IMR-90 (cell line): Measurements from ENCODE around the gene HDAC7. TPM values are rescaled to one million over a fixed set of nuclear protein-coding genes. Genes with fewer than 3 reads are reported as not detected.

Source experiments
- ATAC-seq: fragments of 200-7000 bp; cut with Tn5 transposase; 2 replicates; pipeline ENCODE4 v1.9.1; 2020; ENCODE audit warnings: low read depth, mild to moderate bottlenecking, moderate library complexity
- BruUV-seq: library from RNA; stranded (reverse); fragments of 400-500 nt; replicated peaks from 2 replicates; lab custom pipeline; 2021; lab: Mats Ljungman, UMichigan
- CTCF ChIA-PET: fragments of 300-600 bp; formaldehyde crosslinking; extraction: SDS; loops from one replicate; lab custom pipeline; 2021; ENCODE audit warnings: antibody characterized with exemption; lab: Yijun Ruan, JAX
- POLR2A ChIA-PET: fragments of 300-600 bp; sonication (Branson Sonifier 250); formaldehyde crosslinking; loops from one replicate; lab custom pipeline; 2022; ENCODE audit warnings: antibody characterized with exemption; ENCODE audit not compliant: unreplicated experiment; lab: Charles Lee
- DNase-seq: peaks from one replicate; pipeline ENCODE4 v3.0.0; 2013
- H2AFZ ChIP-seq: replicated peaks from 2 replicates; pipeline ENCODE3; 2013; ENCODE audit warnings: low read length, mild to moderate bottlenecking; ENCODE audit not compliant: poor library complexity
- H2AK5ac ChIP-seq: 2 replicates; pipeline ENCODE4 v1.6.1; 2013; ENCODE audit warnings: low read depth, low read length, inconsistent platforms
- H2AK9ac ChIP-seq: replicated peaks from 2 replicates; pipeline ENCODE3; 2013; ENCODE audit warnings: mild to moderate bottlenecking, low read depth, low read length, moderate library complexity; ENCODE audit not compliant: poor library complexity
- H2BK120ac ChIP-seq: 2 replicates; pipeline ENCODE4 v1.6.1; 2013; ENCODE audit warnings: low read depth, low read length, inconsistent platforms
- H2BK15ac ChIP-seq: 3 replicates; pipeline ENCODE4 v1.6.1; 2013; ENCODE audit warnings: low read depth, low read length, inconsistent platforms
- H2BK20ac ChIP-seq: 2 replicates; pipeline ENCODE4 v1.6.1; 2013; ENCODE audit warnings: low read depth, mild to moderate bottlenecking, inconsistent platforms, low read length, moderate library complexity
- H2BK5ac ChIP-seq: 2 replicates; pipeline ENCODE4 v1.6.1; 2013; ENCODE audit warnings: mild to moderate bottlenecking, low read depth, low read length, inconsistent platforms; ENCODE audit not compliant: poor library complexity, severe bottlenecking
- H3K14ac ChIP-seq: replicated peaks from 2 replicates; pipeline ENCODE4 v1.6.1; 2013; ENCODE audit warnings: low read depth, low read length, inconsistent platforms
- H3K18ac ChIP-seq: 2 replicates; pipeline ENCODE4 v1.6.1; 2013; ENCODE audit warnings: low read depth, low read length, control low read depth
- H3K23ac ChIP-seq: 2 replicates; pipeline ENCODE4 v1.6.1; 2013; ENCODE audit warnings: low read depth, low read length, inconsistent platforms
- H3K27ac ChIP-seq: 2 replicates; pipeline ENCODE4 v1.5.1; 2013; ENCODE audit warnings: mild to moderate bottlenecking, control low read depth, low read length; ENCODE audit not compliant: insufficient read depth
- H3K27me3 ChIP-seq: 2 replicates; pipeline ENCODE4 v1.6.1; 2013; ENCODE audit warnings: low read length; ENCODE audit not compliant: control insufficient read depth, insufficient read depth
- H3K36me3 ChIP-seq: 2 replicates; pipeline ENCODE4 v1.6.1; 2013; ENCODE audit warnings: low read length, mixed read lengths; ENCODE audit not compliant: control insufficient read depth, insufficient read depth
- H3K4ac ChIP-seq: 2 replicates; pipeline ENCODE4 v1.6.1; 2013; ENCODE audit warnings: low read depth, low read length, inconsistent platforms
- H3K4me1 ChIP-seq: 2 replicates; pipeline ENCODE4 v1.6.1; 2013; ENCODE audit warnings: low read length, mixed read lengths; ENCODE audit not compliant: control insufficient read depth, insufficient read depth
- H3K4me2 ChIP-seq: 2 replicates; pipeline ENCODE4 v1.6.1; 2013; ENCODE audit warnings: low read depth, mild to moderate bottlenecking, control low read depth, low read length, moderate library complexity
- H3K4me3 ChIP-seq: 2 replicates; pipeline ENCODE4 v1.5.1; 2013; ENCODE audit warnings: low read depth, mild to moderate bottlenecking, control low read depth, low read length, moderate library complexity; ENCODE audit not compliant: insufficient read depth
- H3K56ac ChIP-seq: 2 replicates; pipeline ENCODE4 v1.6.1; 2013; ENCODE audit warnings: low read length, inconsistent platforms; ENCODE audit not compliant: insufficient read depth; ENCODE audit errors: extremely low read depth
- H3K79me1 ChIP-seq, 2 experiments: 2 replicates each; pipeline ENCODE4 v1.6.1; 2013; ENCODE audit warnings: low read length in 2 of 2, inconsistent platforms in 1 of 2, low read depth in 1 of 2
- H3K9ac ChIP-seq: 2 replicates; pipeline ENCODE4 v1.6.1; 2013; ENCODE audit warnings: low read depth, low read length, control low read depth
- H3K9me1 ChIP-seq: 2 replicates; pipeline ENCODE4 v1.6.1; 2013; ENCODE audit warnings: low read length, inconsistent platforms; ENCODE audit not compliant: insufficient read depth
- H3K9me3 ChIP-seq: 2 replicates; pipeline ENCODE4 v1.6.1; 2013; ENCODE audit warnings: low read length; ENCODE audit not compliant: control insufficient read depth, insufficient read depth
- H4K20me1 ChIP-seq: 2 replicates; pipeline ENCODE4 v1.6.1; 2013; ENCODE audit warnings: low read length, inconsistent platforms; ENCODE audit not compliant: insufficient read depth
- H4K5ac ChIP-seq: 2 replicates; pipeline ENCODE4 v1.6.1; 2013; ENCODE audit warnings: mild to moderate bottlenecking, low read depth, low read length, control low read depth
- H4K8ac ChIP-seq, 2 experiments: 2 replicates each; pipeline ENCODE4 v1.6.1; 2013; ENCODE audit warnings: low read depth in 2 of 2, low read length in 2 of 2, control low read depth in 1 of 2, inconsistent platforms in 1 of 2
- H4K91ac ChIP-seq: 2 replicates; pipeline ENCODE4 v1.6.1; 2013; ENCODE audit warnings: low read depth, low read length, inconsistent platforms; ENCODE audit not compliant: insufficient read depth
- BHLHE40 ChIP-seq: fragments of 150-350 bp; IDR thresholded peaks from 2 replicates; pipeline ENCODE4 v1.6.1; 2016; ENCODE audit warnings: mild to moderate bottlenecking, low read depth, low read length
- CHD1 ChIP-seq: IDR thresholded peaks from 2 replicates; pipeline ENCODE4 v1.6.1; 2012; ENCODE audit warnings: low read depth, low read length, improper control_type of control experiment
- CTCF ChIP-seq: conservative IDR thresholded peaks from 2 replicates; pipeline ENCODE4 v1.5.1; 2012; ENCODE audit warnings: mild to moderate bottlenecking, low read depth, low read length, improper control_type of control experiment
- ELK1 ChIP-seq: fragments of 150-350 bp; IDR thresholded peaks from 2 replicates; pipeline ENCODE4 v1.6.1; 2016; ENCODE audit warnings: low read depth, mild to moderate bottlenecking, low read length, moderate library complexity, borderline replicate concordance
- FOS ChIP-seq: fragments of 150-350 bp; IDR thresholded peaks from 2 replicates; pipeline ENCODE4 v1.6.1; 2016; ENCODE audit warnings: low read depth, low read length
- MAFK ChIP-seq: IDR thresholded peaks from 2 replicates; pipeline ENCODE4 v1.6.1; 2012; ENCODE audit warnings: low read depth, low read length, improper control_type of control experiment
- MAZ ChIP-seq: IDR thresholded peaks from 2 replicates; pipeline ENCODE4 v1.6.1; 2012; ENCODE audit warnings: low read depth, mild to moderate bottlenecking, low read length, improper control_type of control experiment, moderate library complexity, borderline replicate concordance
- MXI1 ChIP-seq: IDR thresholded peaks from 2 replicates; pipeline ENCODE4 v1.6.1; 2012; ENCODE audit warnings: low read depth, mild to moderate bottlenecking, low read length, moderate library complexity, borderline replicate concordance
- NFE2L2 ChIP-seq: fragments of 150-350 bp; IDR thresholded peaks from 2 replicates; pipeline ENCODE4 v1.6.1; 2016; ENCODE audit warnings: low read depth, mild to moderate bottlenecking, low read length
- POLR2A ChIP-seq: IDR thresholded peaks from 2 replicates; pipeline ENCODE4 v1.6.1; 2012; ENCODE audit warnings: mild to moderate bottlenecking, low read depth, low read length
- RAD21 ChIP-seq: IDR thresholded peaks from 2 replicates; pipeline ENCODE4 v1.6.1; 2012; ENCODE audit warnings: low read length, improper control_type of control experiment
- RCOR1 ChIP-seq: IDR thresholded peaks from 2 replicates; pipeline ENCODE4 v1.6.1; 2012; ENCODE audit warnings: mild to moderate bottlenecking, low read length, improper control_type of control experiment; ENCODE audit not compliant: insufficient replicate concordance
- SMC3 ChIP-seq: fragments of 150-350 bp; IDR thresholded peaks from 2 replicates; pipeline ENCODE4 v1.6.1; 2016; ENCODE audit warnings: low read depth, mild to moderate bottlenecking, antibody characterized with exemption, low read length, moderate library complexity
- USF2 ChIP-seq: fragments of 150-350 bp; IDR thresholded peaks from 2 replicates; pipeline ENCODE4 v1.6.1; 2017; ENCODE audit warnings: mild to moderate bottlenecking, antibody characterized with exemption, low read length, low read depth
- WGBS, 2 experiments: methylation state at CpG; one replicate each; pipeline versions ENCODE4 v1.1.5 to v1.1.7; 2013; ENCODE audit warnings: missing lambda C conversion rate in 2 of 2; ENCODE audit not compliant: insufficient read length in 1 of 2; ENCODE audit errors: extremely low coverage in 2 of 2; 5-methylcytosine and 5-hydroxymethylcytosine counted together
- dilution Hi-C: fragments of 300-500 bp; cut with HindIII; formaldehyde crosslinking; loops from one replicate; pipeline ENCODE4 v1.14.3; 2018; ENCODE audit warnings: low sequenced_read_pairs; ENCODE audit not compliant: unreplicated experiment
- in situ Hi-C: fragments of 300-500 bp; cut with MboI; formaldehyde crosslinking; loops from 3 replicates; pipeline ENCODE4 v1.14.3; 2019; ENCODE audit warnings: low sequenced_read_pairs, inconsistent platforms, mixed read lengths
- intact Hi-C: fragments of 100-400 bp; cut with micrococcal nuclease; formaldehyde crosslinking; loops from 2 replicates; pipeline ENCODE4 v1.10.0; 2022
- polyA plus RNA-seq, 3 experiments: library from polyadenylated mRNA; depleted of rRNA; stranded (reverse); fragments of >200 nt; gene quantifications; 2 replicates each; pipeline ENCODE4 v1.2.3, GENCODE V29; 2012; ENCODE audit warnings: low replicate concordance in 1 of 3
- total RNA-seq: library from RNA; depleted of rRNA; stranded (reverse); fragments of >200 nt; gene quantifications from 2 replicates; pipeline ENCODE4 v1.2.3, GENCODE V29; 2012

Gene HDAC7
- total and polyA plus RNA-seq, 2 of the 4 experiments (the other 2 are of a cell fraction): 10.4 to 64.7 TPM

- CTCF ChIA-PET: interaction anchor here (0.9 kb wide), 1 partner anchor 57 kb away, joined by 4 read pairs; no protein-coding TSS in a partner anchor
- in situ Hi-C loops: no loop called here
- BruUV-seq: no TSS peak
These were observed 45.7 kb downstream of the HDAC7 start for GRCh38 chr12:47773858-47774580.

More at GRCh38 chr12:47773858-47774580, 45.7 kb downstream of the HDAC7 start:
- ATAC-seq (peak; percentile 3; the same call in 1 of the 2 replicates), DNase-seq (no peak)
- no peaks in the 10 kb centered on the region for H4K20me1 ChIP-seq
- H3K36me3 ChIP-seq: no peaks in the 10 kb centered on the region
- H3K56ac ChIP-seq: no peak overlapping the region
- H3K18ac ChIP-seq: no peak overlapping the region
- peak overlapping the region in 1 of 2 experiments; percentile 33; a peak in 1 of 4 replicates for H4K8ac ChIP-seq
- H2BK5ac ChIP-seq: no peak overlapping the region
- peak overlapping the region; percentile 38; the same call in 1 of the 2 replicates for H3K9ac ChIP-seq
- H2BK15ac ChIP-seq: no peak overlapping the region
- TF ChIP-seq CTCF (no peak), CHD1 (no peak), RAD21 (no peak), POLR2A (no peak), MXI1 (no peak), SMC3 (no peak), MAZ (no peak), ELK1 (no peak), BHLHE40 (no peak), MAFK (no peak), FOS (no peak), RCOR1 (no peak), NFE2L2 (no peak), USF2 (no peak)
- H3K9me3 ChIP-seq: no peaks in the 10 kb centered on the region
- peak overlapping the region; percentile 75 for H2AK9ac ChIP-seq
- H3K79me1 ChIP-seq: peaks cover 0 to 11% of the 10 kb centered on the region in 2 experiments; a peak in 1 of 4 replicates
- peak overlapping the region; percentile 40 for H2AK5ac ChIP-seq
- no peak overlapping the region for H4K91ac ChIP-seq
- H2AFZ ChIP-seq: peak overlapping the region; percentile 92
- H3K4ac ChIP-seq: no peak overlapping the region
- no CpG with 5 or more reads among the region's 14 CpGs for WGBS, 2 experiments
- dilution Hi-C loops (no loop called here), intact Hi-C loops (loop anchor here (5.0 to 10.0 kb wide), 2 partner anchors 227 to 739 kb away; no protein-coding TSS in a partner anchor)
- H3K23ac ChIP-seq: peak overlapping the region; percentile 70; the same call in 1 of the 2 replicates
- no peak overlapping the region; the same call in 1 of the 2 replicates for H3K27ac ChIP-seq
- no peak overlapping the region for H2BK120ac ChIP-seq
- peak overlapping the region; percentile 92 for H3K4me3 ChIP-seq
- no peaks in the 10 kb centered on the region for H3K27me3 ChIP-seq
- H3K14ac ChIP-seq: 0 out of 2 replicates have a peak overlapping the region, but pooled peaks have one; percentile 15
- no peak overlapping the region for H2BK20ac ChIP-seq
- peaks cover 27% of the 10 kb centered on the region for H3K4me1 ChIP-seq
- no peak overlapping the region for H4K5ac ChIP-seq
- POLR2A ChIA-PET: no interaction called here
- H3K9me1 ChIP-seq: peaks cover 10% of the 10 kb centered on the region; the same call in 1 of the 2 replicates
- H3K4me2 ChIP-seq: peak overlapping the region; percentile 92
